Breast epithelium (tissue), 4 donors: Measurements from ENCODE around the gene TMEM91. TPM values are rescaled to one million over a fixed set of nuclear protein-coding genes. Genes with fewer than 3 reads are reported as not detected.
"Not testable (repeated sequence)": the region's sequence is repeated elsewhere in the genome, so short reads cannot be mapped to it uniquely, and the experiment has no call there.

Experiments
- DNase-seq, 2 donors: peaks; one replicate each; pipeline ENCODE4 v3.0.0-alpha.2; 2019; ENCODE audit warnings: low spot score in 2 of 2
- H3K27ac ChIP-seq, 2 donors: fragments of 200-600 bp; sonication (generic) in 1 of 2; one replicate each; pipeline ENCODE4 v1.5.1; 2016 to 2019; ENCODE audit warnings: mild to moderate bottlenecking in 1 of 2
- H3K27me3 ChIP-seq, 2 donors: fragments of 200-600 bp; sonication (generic) in 1 of 2; one replicate each; pipeline versions ENCODE4 v1.5.1 to v1.6.0; 2017 to 2019; ENCODE audit warnings: control low read depth in 1 of 2, mild to moderate bottlenecking in 1 of 2
- H3K36me3 ChIP-seq: fragments of 200-600 bp; one replicate; pipeline ENCODE4 v1.5.1; 2019
- H3K4me1 ChIP-seq, 2 donors: fragments of 200-600 bp; sonication (generic); one replicate each; pipeline ENCODE4 v1.5.1; 2016 to 2019; ENCODE audit warnings: control low read depth in 1 of 2
- H3K4me3 ChIP-seq, 3 donors: fragments of 200-600 bp; sonication (generic); 1 replicate in 2 of 3; 2 replicates in 1 of 3; pipeline ENCODE4 v1.5.1; 2016 to 2019; ENCODE audit warnings: mild to moderate bottlenecking in 3 of 3, moderate library complexity in 2 of 3
- H3K9me3 ChIP-seq, 2 donors: fragments of 200-600 bp; sonication (generic) in 1 of 2; one replicate each; pipeline ENCODE4 v1.5.1; 2016 to 2019; ENCODE audit warnings: control low read depth in 1 of 2
- POLR2A ChIP-seq: fragments of 450-650 bp; IDR thresholded peaks from one replicate; pipeline ENCODE4 v1.6.1; 2016; ENCODE audit warnings: antibody characterized with exemption, mild to moderate bottlenecking, moderate library complexity
- POLR2AphosphoS5 ChIP-seq, 3 donors: sonication (generic); formaldehyde crosslinking; IDR thresholded peaks; one replicate each; pipeline ENCODE4 v1.6.1; 2017; ENCODE audit warnings: antibody characterized with exemption in 3 of 3
- intact Hi-C: fragments of 100-400 bp; cut with DNase I; formaldehyde crosslinking; loops from one replicate; pipeline ENCODE4 v1.15.1; 2023; ENCODE audit warnings: low total_unique reads
- total RNA-seq, 3 donors: library from RNA; depleted of rRNA; stranded (reverse); fragments of >200 nt; gene quantifications; one replicate each; pipeline ENCODE4 v1.1.0, GENCODE V29; 2016
- TF ChIP-seq, protein P1 (sequence below), 3 donors: fragments of 450-650 bp; IDR thresholded peaks; one replicate each; pipeline ENCODE4 v1.5.1; 2016 to 2017; ENCODE audit warnings: antibody characterized with exemption in 3 of 3, mild to moderate bottlenecking in 3 of 3, moderate library complexity in 3 of 3

TMEM91 gene
- total RNA-seq, 3 donors from 2014 or later: 15.7 to 29.2 (median 17.0) TPM

DNA sequence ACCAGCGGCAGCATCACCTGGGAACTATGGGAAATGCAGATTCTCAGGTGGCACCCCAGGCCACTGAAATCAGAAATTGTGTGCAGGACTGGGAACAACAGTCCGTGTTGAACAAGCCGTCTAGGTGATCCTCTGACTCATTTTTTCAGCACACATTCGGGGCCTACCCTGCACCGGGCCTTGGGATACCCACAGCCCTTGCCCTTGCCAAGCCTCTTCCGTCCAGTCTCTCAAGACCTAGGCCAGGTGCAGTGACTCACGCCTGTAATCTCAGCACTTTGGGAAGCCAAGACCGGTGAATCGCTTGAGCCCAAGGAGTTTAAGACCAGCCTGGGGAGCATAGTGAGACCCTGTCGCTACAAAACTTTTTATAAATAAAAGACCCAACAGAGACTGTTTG lies 40.9 kb upstream of the TMEM91 start:
- Histone ChIP-seq H3K27me3 (no peaks in the 10 kb centered on the region), H3K4me3 (no peak overlapping the region), H3K9me3 (no peaks in the 10 kb centered on the region), H3K4me1 (no peaks in the 10 kb centered on the region), H3K27ac (no peak overlapping the region), H3K36me3 (no peaks in the 10 kb centered on the region)
- intact Hi-C loops: no loop called here
- no peak for DNase-seq
- TF ChIP-seq POLR2A (no peak), POLR2AphosphoS5 (IDR thresholded peaks at IDR 0.05) (no peak)
- TF ChIP-seq, protein P1, sequence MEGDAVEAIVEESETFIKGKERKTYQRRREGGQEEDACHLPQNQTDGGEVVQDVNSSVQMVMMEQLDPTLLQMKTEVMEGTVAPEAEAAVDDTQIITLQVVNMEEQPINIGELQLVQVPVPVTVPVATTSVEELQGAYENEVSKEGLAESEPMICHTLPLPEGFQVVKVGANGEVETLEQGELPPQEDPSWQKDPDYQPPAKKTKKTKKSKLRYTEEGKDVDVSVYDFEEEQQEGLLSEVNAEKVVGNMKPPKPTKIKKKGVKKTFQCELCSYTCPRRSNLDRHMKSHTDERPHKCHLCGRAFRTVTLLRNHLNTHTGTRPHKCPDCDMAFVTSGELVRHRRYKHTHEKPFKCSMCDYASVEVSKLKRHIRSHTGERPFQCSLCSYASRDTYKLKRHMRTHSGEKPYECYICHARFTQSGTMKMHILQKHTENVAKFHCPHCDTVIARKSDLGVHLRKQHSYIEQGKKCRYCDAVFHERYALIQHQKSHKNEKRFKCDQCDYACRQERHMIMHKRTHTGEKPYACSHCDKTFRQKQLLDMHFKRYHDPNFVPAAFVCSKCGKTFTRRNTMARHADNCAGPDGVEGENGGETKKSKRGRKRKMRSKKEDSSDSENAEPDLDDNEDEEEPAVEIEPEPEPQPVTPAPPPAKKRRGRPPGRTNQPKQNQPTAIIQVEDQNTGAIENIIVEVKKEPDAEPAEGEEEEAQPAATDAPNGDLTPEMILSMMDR (IDR thresholded peaks at IDR 0.05): no peak

DNA sequence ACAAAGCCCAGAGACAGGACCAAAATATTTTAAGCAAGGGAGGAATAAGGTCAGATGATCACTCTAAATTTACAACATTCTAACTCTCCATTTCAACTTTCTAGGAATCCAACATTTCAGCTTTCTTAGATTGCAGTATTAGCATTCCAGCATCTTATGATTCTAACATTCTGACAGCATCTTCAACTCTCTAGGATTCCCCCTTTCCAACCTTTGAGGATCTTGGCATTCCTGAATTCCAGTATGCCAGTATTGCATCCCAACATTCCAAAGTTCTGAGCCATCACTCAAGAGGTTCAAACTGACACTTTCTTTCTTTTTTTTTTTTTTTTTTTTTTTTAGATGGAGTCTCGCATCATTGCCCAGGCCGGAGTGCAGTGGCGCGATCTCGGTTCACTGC lies 36.4 kb upstream of the TMEM91 start:
- intact Hi-C loops: no loop called here
- no peaks in the 10 kb centered on the region for H3K27me3 ChIP-seq
- no peaks in the 10 kb centered on the region for H3K36me3 ChIP-seq
- H3K4me3 ChIP-seq: no peak overlapping the region
- no peak overlapping the region for H3K27ac ChIP-seq
- H3K9me3 ChIP-seq: no peaks in the 10 kb centered on the region
- no peaks in the 10 kb centered on the region for H3K4me1 ChIP-seq
- TF ChIP-seq POLR2A (no peak), POLR2AphosphoS5 (IDR thresholded peaks at IDR 0.05) (no peak)
- TF ChIP-seq, protein P1 (IDR thresholded peaks at IDR 0.05): no peak
- DNase-seq: no peak

DNA sequence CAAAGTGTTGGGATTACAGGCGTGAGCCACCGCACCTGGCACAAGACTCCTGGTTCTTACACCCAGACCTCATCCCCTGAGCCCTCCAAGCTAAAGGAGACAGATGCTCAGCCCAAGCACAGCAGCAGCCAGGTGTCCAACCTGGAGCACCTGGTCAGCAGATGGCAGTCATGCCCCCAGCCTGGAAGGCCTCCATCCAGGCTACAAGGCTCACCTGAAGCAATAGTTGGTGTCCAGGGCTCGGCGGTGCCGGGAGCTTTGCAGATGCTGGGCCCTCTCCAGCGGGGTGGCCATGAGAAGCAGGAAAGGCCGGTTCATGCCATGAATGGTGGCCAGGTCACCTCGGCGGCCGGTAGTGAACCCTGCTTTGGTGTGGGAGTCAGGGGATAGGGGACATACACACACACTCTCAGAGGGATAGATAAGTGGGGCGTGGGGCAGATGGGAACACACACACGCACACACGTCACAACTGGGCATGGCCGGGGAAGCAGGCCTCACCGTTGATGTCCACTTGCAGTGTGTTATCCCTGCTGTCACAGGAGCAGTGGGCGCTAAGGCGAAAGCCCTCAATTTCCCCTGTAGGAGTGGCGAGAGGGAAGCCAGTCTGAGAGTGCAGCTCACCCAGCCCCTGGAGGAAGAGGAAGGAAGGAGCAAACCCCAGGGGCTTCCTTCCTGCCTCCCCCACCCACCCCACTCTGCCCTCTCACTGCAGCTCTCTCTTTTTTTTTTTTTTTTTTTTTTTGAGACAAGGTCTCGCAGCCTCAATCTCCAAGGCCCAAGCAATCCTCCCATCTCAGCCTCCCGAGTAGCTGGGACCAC lies 34.5 kb upstream of the TMEM91 start:
- Histone ChIP-seq H3K27me3 (no peaks in the 10 kb centered on the region), H3K36me3 (no peaks in the 10 kb centered on the region), H3K4me1 (no peaks in the 10 kb centered on the region), H3K27ac (no peak overlapping the region), H3K9me3 (no peaks in the 10 kb centered on the region), H3K4me3 (no peak overlapping the region)
- no peak for DNase-seq
- intact Hi-C loops: no loop called here
- TF ChIP-seq, protein P1 (IDR thresholded peaks at IDR 0.05): peak in 1 of 3 donors; percentile 9
- no peak for TF ChIP-seq POLR2A

DNA sequence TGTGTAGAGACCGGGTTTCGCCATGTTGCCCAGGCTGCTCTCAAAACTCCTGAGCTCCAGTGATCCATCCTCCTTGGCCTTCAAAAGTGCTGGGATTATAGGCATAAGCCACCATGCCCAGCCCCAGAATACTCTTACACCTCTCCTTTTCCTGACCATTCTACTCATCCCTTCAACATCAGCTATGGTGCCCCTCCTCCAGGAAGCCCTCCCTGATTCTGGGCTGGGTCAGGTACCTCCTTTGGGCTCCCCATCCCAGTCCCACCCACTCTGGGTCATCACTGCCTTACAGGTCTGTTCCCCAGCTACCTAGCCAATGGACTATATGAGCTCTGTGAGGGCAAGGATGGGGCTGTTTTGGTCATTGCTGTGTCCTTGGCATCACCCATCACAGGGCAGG lies 32.2 kb upstream of the TMEM91 start:
- no peaks in the 10 kb centered on the region for H3K36me3 ChIP-seq
- H3K4me1 ChIP-seq: no peaks in the 10 kb centered on the region
- intact Hi-C loops: no loop called here

DNA sequence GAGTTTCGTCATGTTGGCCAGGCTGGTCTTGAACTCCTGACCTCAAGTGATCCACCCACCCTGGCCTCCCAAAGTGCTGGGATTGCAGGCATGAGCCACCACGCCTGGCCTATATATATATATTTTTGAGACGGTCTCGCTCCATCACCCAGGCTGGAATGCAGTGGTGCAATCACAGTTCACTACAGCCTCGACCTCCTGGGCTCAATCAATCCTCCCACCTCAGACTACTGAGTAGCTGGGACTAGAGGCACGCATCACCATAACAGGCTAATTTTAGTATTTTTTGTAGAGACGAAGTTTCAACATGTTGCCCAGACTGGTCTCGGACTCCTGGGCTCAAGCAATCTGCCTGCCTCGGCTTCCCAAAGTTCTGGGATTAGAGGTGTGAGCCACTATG lies 29.4 kb upstream of the TMEM91 start:
- not testable (repeated sequence) for H3K36me3 ChIP-seq, H3K27me3 ChIP-seq, H3K27ac ChIP-seq, H3K4me1 ChIP-seq, H3K9me3 ChIP-seq, H3K4me3 ChIP-seq, DNase-seq
- intact Hi-C loops: loop anchor here (2.0 kb wide), 1 partner anchor 50 kb away; the partner anchor contains the start of genes BCKDHA and EXOSC5

More for the DNA sequence above, 32.2 kb upstream of the TMEM91 start:
- Histone ChIP-seq H3K27ac (no peak overlapping the region), H3K27me3 (no peaks in the 10 kb centered on the region), H3K4me3 (no peak overlapping the region), H3K9me3 (no peaks in the 10 kb centered on the region)
- no peak for DNase-seq
- no peak for TF ChIP-seq POLR2A
- TF ChIP-seq POLR2AphosphoS5 (IDR thresholded peaks at IDR 0.05): no peak

DNA sequence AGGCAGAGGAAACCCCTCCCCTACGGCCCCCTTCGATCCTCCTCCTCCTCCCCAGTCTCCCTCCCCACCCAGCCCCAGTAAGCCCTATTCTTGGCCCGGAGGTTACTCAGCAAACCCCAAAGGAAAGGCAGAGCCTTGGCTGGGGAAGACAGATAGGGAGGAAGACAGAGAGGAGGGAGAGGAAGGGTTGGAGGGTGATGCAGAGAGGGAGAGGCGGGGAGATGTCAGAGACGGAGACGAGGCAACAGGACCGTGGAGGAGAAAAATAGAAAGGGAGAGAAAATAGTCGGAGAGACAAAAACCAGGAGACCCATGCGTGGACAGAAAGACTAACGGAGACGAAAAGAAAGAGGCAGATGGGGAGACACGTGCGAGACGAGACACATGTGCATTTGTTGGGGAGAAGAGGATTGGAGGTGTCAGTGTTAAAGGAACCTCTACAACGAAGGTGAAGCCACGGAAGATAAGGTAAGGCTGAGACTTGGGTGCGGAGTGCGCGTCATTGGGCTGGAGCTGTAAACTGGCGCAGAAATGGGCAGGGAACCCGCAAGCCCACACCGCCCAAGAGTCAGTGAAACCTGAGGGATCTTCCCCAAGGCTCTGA lies 25.5 kb upstream of the TMEM91 start:
- TF ChIP-seq POLR2AphosphoS5 (IDR thresholded peaks at IDR 0.05) (no peak), POLR2A (no peak)
- TF ChIP-seq, protein P1 (IDR thresholded peaks at IDR 0.05): no peak
- Histone ChIP-seq H3K27ac (peak overlapping the region; percentile 78 to 92), H3K4me3 (peak overlapping the region; percentile 82 to 97 (median 82)), H3K4me1 (peaks cover 0 to 6% of the 10 kb centered on the region in 2 donors), H3K27me3 (no peaks in the 10 kb centered on the region), H3K9me3 (no peaks in the 10 kb centered on the region), H3K36me3 (no peaks in the 10 kb centered on the region)
- DNase-seq: no peak
- intact Hi-C loops: no loop called here
